SU-DHL-6 (cell line): Measurements from ENCODE around the gene WDR81.

Experiments
- H2AFZ ChIP-seq: fragments of 200-600 bp; sonication (generic); 2 replicates; pipeline ENCODE4 v1.6.1; 2014; ENCODE audit warnings: low read depth, mild to moderate bottlenecking, moderate library complexity, mixed read lengths, antibody characterized with exemption, low read length; ENCODE audit not compliant: severe bottlenecking
- H3F3A ChIP-seq: fragments of 200-600 bp; shearing (Covaris generic); 2 replicates; pipeline ENCODE4 v1.6.0; 2016; ENCODE audit warnings: antibody characterized with exemption, mild to moderate bottlenecking; ENCODE audit not compliant: insufficient read depth
- H3K27ac ChIP-seq: fragments of 200-600 bp; sonication (generic); 2 replicates; pipeline ENCODE4 v1.5.1; 2016; ENCODE audit warnings: low read depth, mild to moderate bottlenecking, low read length, moderate library complexity, mixed read lengths
- H3K27me3 ChIP-seq: fragments of 200-600 bp; sonication (generic), shearing (Covaris generic); 2 replicates; pipeline ENCODE4 v1.6.0; 2014; ENCODE audit warnings: mild to moderate bottlenecking, low read length
- H3K36me3 ChIP-seq: fragments of 200-600 bp; sonication (generic); 2 replicates; pipeline ENCODE4 v1.6.1; 2014; ENCODE audit warnings: mild to moderate bottlenecking, low read length, mixed read lengths
- H3K4me2 ChIP-seq: fragments of 300-600, 200-600 bp; shearing (Covaris generic), sonication (generic); 2 replicates; pipeline ENCODE4 v1.6.0; 2014; ENCODE audit warnings: low read length, low read depth, mild to moderate bottlenecking; ENCODE audit not compliant: poor library complexity, severe bottlenecking
- H3K4me3 ChIP-seq: fragments of 200-600 bp; sonication (generic); 2 replicates; pipeline ENCODE4 v1.5.1; 2014; ENCODE audit warnings: antibody characterized with exemption, low read length, mild to moderate bottlenecking, mixed read lengths; ENCODE audit not compliant: insufficient read depth, poor library complexity, severe bottlenecking
- H3K79me2 ChIP-seq: fragments of 200-600 bp; sonication (generic); 2 replicates; pipeline ENCODE4 v1.6.1; 2014; ENCODE audit warnings: mild to moderate bottlenecking, low read length, moderate library complexity; ENCODE audit not compliant: insufficient read depth
- H3K9ac ChIP-seq: fragments of 200-600 bp; sonication (generic); 2 replicates; pipeline ENCODE4 v1.7.0; 2014; ENCODE audit warnings: mild to moderate bottlenecking, low read length
- H3K9me2 ChIP-seq: fragments of 200-600 bp; sonication (generic); replicated peaks from 2 replicates; pipeline ENCODE4 v1.6.1; 2014; ENCODE audit warnings: low read length; ENCODE audit not compliant: insufficient read depth
- H3K9me3 ChIP-seq: fragments of 200-600 bp; sonication (generic); 2 replicates; pipeline ENCODE4 v1.6.1; 2014; ENCODE audit warnings: low read length, mixed read lengths; ENCODE audit not compliant: insufficient read depth
- H4K20me1 ChIP-seq: fragments of 200-600 bp; sonication (generic); 2 replicates; pipeline ENCODE4 v1.6.1; 2014; ENCODE audit warnings: low read depth, mild to moderate bottlenecking, antibody characterized with exemption, low read length, moderate library complexity, mixed read lengths
- CTCF ChIP-seq: fragments of 200-600 bp; sonication (generic); IDR thresholded peaks from one replicate; pipeline ENCODE4 v1.5.1; 2017; ENCODE audit warnings: antibody characterized with exemption, mild to moderate bottlenecking, low read length, moderate library complexity; ENCODE audit not compliant: insufficient read depth, poor library complexity, severe bottlenecking
- EZH2phosphoT487 ChIP-seq: fragments of 200-600 bp; sonication (generic), shearing (Covaris generic); conservative IDR thresholded peaks from 2 replicates; pipeline ENCODE4 v1.6.1; 2018; ENCODE audit warnings: mild to moderate bottlenecking, antibody characterized with exemption, low read length, moderate library complexity, mixed read lengths

The WDR81 gene

GRCh38 chr17:1732833-1733321 is 8.4 kb downstream of the WDR81 start:
- H3K4me3 ChIP-seq, result no peak overlapping the region
- no peaks in the 10 kb centered on the region for H3F3A ChIP-seq
- TF ChIP-seq EZH2phosphoT487, result no peak
- no peak for TF ChIP-seq CTCF
- no peaks in the 10 kb centered on the region for H3K27me3 ChIP-seq
- H4K20me1 ChIP-seq, result no peaks in the 10 kb centered on the region
- H3K9me3 ChIP-seq, result no peaks in the 10 kb centered on the region
- no peak overlapping the region for H2AFZ ChIP-seq
- H3K36me3 ChIP-seq, result no peaks in the 10 kb centered on the region
- H3K4me2 ChIP-seq, result no peak overlapping the region
- no peak overlapping the region for H3K9ac ChIP-seq
- no peak overlapping the region for H3K27ac ChIP-seq
- H3K79me2 ChIP-seq, result no peaks in the 10 kb centered on the region
- H3K9me2 ChIP-seq, result no peaks in the 10 kb centered on the region

- Histone ChIP-seq H3K9ac (no peak overlapping the region), H3K9me3 (no peaks in the 10 kb centered on the region), H3K79me2 (no peaks in the 10 kb centered on the region), H3K4me3 (no peak overlapping the region), H3K4me2 (no peak overlapping the region), H3K27ac (no peak overlapping the region), H2AFZ (no peak overlapping the region), H3K27me3 (no peaks in the 10 kb centered on the region), H3K36me3 (no peaks in the 10 kb centered on the region), H4K20me1 (no peaks in the 10 kb centered on the region), H3K9me2 (no peaks in the 10 kb centered on the region), H3F3A (no peaks in the 10 kb centered on the region)
- TF ChIP-seq CTCF (no peak), EZH2phosphoT487 (no peak)
Measured at GRCh38 chr17:1733759-1734158, 9.3 kb downstream of the WDR81 start.

- no peaks in the 10 kb centered on the region for H3K36me3 ChIP-seq
- no peaks in the 10 kb centered on the region for H3F3A ChIP-seq
- H3K27ac ChIP-seq, result no peak overlapping the region
- H3K4me3 ChIP-seq, result no peak overlapping the region
- H3K79me2 ChIP-seq, result no peaks in the 10 kb centered on the region
- H3K27me3 ChIP-seq, result no peaks in the 10 kb centered on the region
- no peak overlapping the region for H3K9ac ChIP-seq
- TF ChIP-seq CTCF (no peak), EZH2phosphoT487 (no peak)
- H4K20me1 ChIP-seq, result no peaks in the 10 kb centered on the region
- H3K4me2 ChIP-seq, result no peak overlapping the region
- H2AFZ ChIP-seq, result no peak overlapping the region
- no peaks in the 10 kb centered on the region for H3K9me3 ChIP-seq
- H3K9me2 ChIP-seq, result no peaks in the 10 kb centered on the region
Measured at GRCh38 chr17:1735418-1735817, 10.9 kb downstream of the WDR81 start.

GRCh38 chr17:1735834-1736347 is 11.4 kb downstream of the WDR81 start:
- no peak for TF ChIP-seq EZH2phosphoT487
- TF ChIP-seq CTCF, result no peak
- Histone ChIP-seq H4K20me1 (no peaks in the 10 kb centered on the region), H3K79me2 (no peaks in the 10 kb centered on the region), H3K4me3 (no peak overlapping the region), H3K27ac (no peak overlapping the region), H2AFZ (no peak overlapping the region), H3K9me2 (no peaks in the 10 kb centered on the region), H3K4me2 (no peak overlapping the region), H3F3A (no peaks in the 10 kb centered on the region), H3K9me3 (no peaks in the 10 kb centered on the region), H3K9ac (no peak overlapping the region), H3K27me3 (no peaks in the 10 kb centered on the region), H3K36me3 (no peaks in the 10 kb centered on the region)
